ENCODE measurements around the gene RPS15. TPM values are rescaled to one million over a fixed set of nuclear protein-coding genes. Genes with fewer than 3 reads are reported as not detected.

RPS15 gene
- total RNA-seq, 1 donor, result 318 TPM

- H3K36me3 ChIP-seq (ENCODE audit: insufficient read depth, low read length), result no peaks in the 10 kb centered on the region
- TF ChIP-seq CTCF (IDR thresholded peaks at IDR 0.05; ENCODE audit: extremely low read depth, low read depth, low read length), result no peak
- peaks cover 10% of the 10 kb centered on the region for H3K27me3 ChIP-seq (ENCODE audit: insufficient read depth, low read length)
- DNase-seq (ENCODE audit: insufficient read length, low spot score, missing footprints), result peak; percentile 76
- no peaks in the 10 kb centered on the region for H3K79me2 ChIP-seq (ENCODE audit: insufficient read depth, low read length)
- no peak overlapping the region for H2AFZ ChIP-seq (ENCODE audit: low read length)
- no peaks in the 10 kb centered on the region for H3K4me1 ChIP-seq (ENCODE audit: insufficient read depth, low read length)
- no peak overlapping the region for H3K4me2 ChIP-seq (ENCODE audit: insufficient read depth, low read length)
- no peaks in the 10 kb centered on the region for H4K20me1 ChIP-seq (ENCODE audit: insufficient read depth, low read length)
- H3K4me3 ChIP-seq (ENCODE audit: insufficient read depth, low read length), result no peak overlapping the region
- no peaks in the 10 kb centered on the region for H3K9me3 ChIP-seq (ENCODE audit: low read depth, low read length)
- no peak overlapping the region for H3K27ac ChIP-seq (ENCODE audit: low read depth, low read length)
Observed at GRCh38 chr19:1487576-1488281, 49.5 kb downstream of the RPS15 start.

GRCh38 chr19:1488282-1488601, 50.0 kb downstream of the RPS15 start:
- DNase-seq (ENCODE audit: insufficient read length, low spot score, missing footprints), result no peak
- Histone ChIP-seq H3K36me3 (ENCODE audit: insufficient read depth, low read length) (no peaks in the 10 kb centered on the region), H3K79me2 (ENCODE audit: insufficient read depth, low read length) (no peaks in the 10 kb centered on the region), H3K4me2 (ENCODE audit: insufficient read depth, low read length) (no peak overlapping the region), H2AFZ (ENCODE audit: low read length) (no peak overlapping the region), H3K9me3 (ENCODE audit: low read depth, low read length) (no peaks in the 10 kb centered on the region), H3K27ac (ENCODE audit: low read depth, low read length) (no peak overlapping the region), H4K20me1 (ENCODE audit: insufficient read depth, low read length) (no peaks in the 10 kb centered on the region), H3K4me3 (ENCODE audit: insufficient read depth, low read length) (no peak overlapping the region), H3K4me1 (ENCODE audit: insufficient read depth, low read length) (no peaks in the 10 kb centered on the region), H3K27me3 (ENCODE audit: insufficient read depth, low read length) (peaks cover 10% of the 10 kb centered on the region)
- no peak for TF ChIP-seq CTCF (IDR thresholded peaks at IDR 0.05; ENCODE audit: extremely low read depth, low read depth, low read length)

GRCh38 chr19:1489463-1490310, 51.5 kb downstream of the RPS15 start:
- no peak overlapping the region for H3K27ac ChIP-seq (ENCODE audit: low read depth, low read length)
- H3K79me2 ChIP-seq (ENCODE audit: insufficient read depth, low read length), result no peaks in the 10 kb centered on the region
- DNase-seq (ENCODE audit: insufficient read length, low spot score, missing footprints), result no peak

More at GRCh38 chr19:1489463-1490310, 51.5 kb downstream of the RPS15 start:
- H4K20me1 ChIP-seq (ENCODE audit: insufficient read depth, low read length), result no peaks in the 10 kb centered on the region
- peaks cover 10% of the 10 kb centered on the region for H3K27me3 ChIP-seq (ENCODE audit: insufficient read depth, low read length)
- peak overlapping the region; percentile 76 for H3K4me3 ChIP-seq (ENCODE audit: insufficient read depth, low read length)
- no peaks in the 10 kb centered on the region for H3K4me1 ChIP-seq (ENCODE audit: insufficient read depth, low read length)
- H3K36me3 ChIP-seq (ENCODE audit: insufficient read depth, low read length), result no peaks in the 10 kb centered on the region
- H2AFZ ChIP-seq (ENCODE audit: low read length), result peak overlapping the region; percentile 99
- no peak for TF ChIP-seq CTCF (IDR thresholded peaks at IDR 0.05; ENCODE audit: extremely low read depth, low read depth, low read length)
- H3K4me2 ChIP-seq (ENCODE audit: insufficient read depth, low read length), result peak overlapping the region; percentile 97
- H3K9me3 ChIP-seq (ENCODE audit: low read depth, low read length), result no peaks in the 10 kb centered on the region

Other genes with a start within 250 kb of the RPS15 start
- 75.7 and 100 TPM in 2 replicates for gene STK11, start 232.6 kb upstream of the RPS15 start, total RNA-seq
- 1.8 and 2.9 TPM in 2 replicates for gene CBARP, start 200.4 kb upstream of the RPS15 start, total RNA-seq
- gene ATP5F1D, start 196.6 kb upstream of the RPS15 start, total RNA-seq, result 12.4 and 13.8 TPM in 2 replicates
- gene MIDN, start 189.8 kb upstream of the RPS15 start, total RNA-seq, result 14.4 and 19.9 TPM in 2 replicates
- 300 and 380 TPM in 2 replicates for gene CIRBP, start 169.1 kb upstream of the RPS15 start, total RNA-seq
- gene FAM174C, start 162.9 kb upstream of the RPS15 start, total RNA-seq, result 21.8 and 25.0 TPM in 2 replicates
- gene EFNA2, start 152.5 kb upstream of the RPS15 start, total RNA-seq, result not detected in 2 replicates
- gene NDUFS7, start 54.5 kb upstream of the RPS15 start, total RNA-seq, result 40.4 and 46.0 TPM in 2 replicates
- 25.0 and 29.2 TPM in 2 replicates for gene GAMT, start 36.9 kb upstream of the RPS15 start, total RNA-seq
- gene DAZAP1, start 30.8 kb upstream of the RPS15 start, total RNA-seq, result 40.9 and 44.5 TPM in 2 replicates
- 0.29 and 0.36 TPM in 2 replicates for gene APC2, start 11.7 kb downstream of the RPS15 start, total RNA-seq
- 28.9 and 30.0 TPM in 2 replicates for gene C19orf25, start 40.8 kb downstream of the RPS15 start, total RNA-seq
- gene PCSK4, start 52.0 kb downstream of the RPS15 start, total RNA-seq, result 1.4 and 2.4 TPM in 2 replicates
- gene REEP6, start 52.8 kb downstream of the RPS15 start, total RNA-seq, result 1.2 and 1.8 TPM in 2 replicates
- 0.29 and 1.1 TPM in 2 replicates for gene ADAMTSL5, start 74.6 kb downstream of the RPS15 start, total RNA-seq
- under 0.01 TPM in 1 of 2 replicates, not detected in the other for gene PLK5, start 85.7 kb downstream of the RPS15 start, total RNA-seq
- gene MEX3D, start 129.9 kb downstream of the RPS15 start, total RNA-seq, result 38.0 and 47.0 TPM in 2 replicates
- 76.9 and 78.5 TPM in 2 replicates for gene MBD3, start 154.5 kb downstream of the RPS15 start, total RNA-seq
- 37.4 and 39.4 TPM in 2 replicates for gene UQCR11, start 167.1 kb downstream of the RPS15 start, total RNA-seq
- 46.6 and 55.0 TPM in 2 replicates for gene TCF3, start 214.2 kb downstream of the RPS15 start, total RNA-seq